IPS-18a (cell line): ENCODE results near the gene SST.
"Not testable (repeated sequence)": the region's sequence is repeated elsewhere in the genome, so short reads cannot be mapped to it uniquely, and the experiment has no call there.

Experiments
- H3K27ac ChIP-seq: one replicate; pipeline ENCODE4 v1.5.1; 2013; ENCODE audit warnings: low read length
- H3K27me3 ChIP-seq: one replicate; pipeline ENCODE4 v1.6.1; 2013; ENCODE audit warnings: mild to moderate bottlenecking, low read length; ENCODE audit not compliant: control insufficient read depth, insufficient read depth
- H3K36me3 ChIP-seq: one replicate; pipeline ENCODE4 v1.6.1; 2013; ENCODE audit warnings: low read depth, low read length; ENCODE audit not compliant: control insufficient read depth
- H3K4me1 ChIP-seq: one replicate; pipeline ENCODE4 v1.6.1; 2013; ENCODE audit warnings: low read depth, low read length; ENCODE audit not compliant: control insufficient read depth
- H3K4me3 ChIP-seq: one replicate; pipeline ENCODE4 v1.5.1; 2013; ENCODE audit warnings: low read length
- H3K9ac ChIP-seq: one replicate; pipeline ENCODE4 v1.6.1; 2013; ENCODE audit warnings: mild to moderate bottlenecking, low read length, moderate library complexity
- H3K9me3 ChIP-seq: one replicate; pipeline ENCODE4 v1.6.1; 2013; ENCODE audit warnings: low read depth, low read length; ENCODE audit not compliant: control insufficient read depth

The SST gene

DNA sequence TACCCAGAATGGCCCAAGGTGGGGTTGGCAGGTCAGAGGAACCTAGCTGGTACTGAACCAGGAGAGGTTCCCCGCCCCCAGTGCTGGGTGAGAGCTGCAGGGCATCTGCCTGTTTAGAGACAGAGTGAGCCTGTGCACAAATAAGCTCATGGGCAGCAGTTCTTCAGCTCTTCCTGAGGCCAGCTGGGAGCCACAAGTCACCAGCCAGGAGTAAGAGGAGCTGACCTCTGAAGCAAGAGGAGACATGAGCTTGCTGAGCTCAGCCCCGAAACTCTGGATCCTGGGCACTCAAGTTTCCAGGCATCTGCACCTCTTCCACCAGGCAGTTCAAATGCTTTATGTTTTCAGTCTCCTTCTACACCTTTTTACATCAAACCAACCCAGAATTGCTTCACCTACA, 30.1 kb upstream of the SST start:
- Histone ChIP-seq H3K4me3 (no peak overlapping the region), H3K4me1 (no peaks in the 10 kb centered on the region), H3K27me3 (no peaks in the 10 kb centered on the region), H3K9ac (no peak overlapping the region), H3K9me3 (no peaks in the 10 kb centered on the region), H3K36me3 (no peaks in the 10 kb centered on the region), H3K27ac (no peak overlapping the region)

GRCh38 chr3:187698499-187699399, 28.6 kb upstream of the SST start:
- Histone ChIP-seq H3K4me3 (no peak overlapping the region), H3K27ac (no peak overlapping the region), H3K9me3 (no peaks in the 10 kb centered on the region), H3K27me3 (no peaks in the 10 kb centered on the region), H3K4me1 (no peaks in the 10 kb centered on the region), H3K9ac (no peak overlapping the region), H3K36me3 (no peaks in the 10 kb centered on the region)

DNA sequence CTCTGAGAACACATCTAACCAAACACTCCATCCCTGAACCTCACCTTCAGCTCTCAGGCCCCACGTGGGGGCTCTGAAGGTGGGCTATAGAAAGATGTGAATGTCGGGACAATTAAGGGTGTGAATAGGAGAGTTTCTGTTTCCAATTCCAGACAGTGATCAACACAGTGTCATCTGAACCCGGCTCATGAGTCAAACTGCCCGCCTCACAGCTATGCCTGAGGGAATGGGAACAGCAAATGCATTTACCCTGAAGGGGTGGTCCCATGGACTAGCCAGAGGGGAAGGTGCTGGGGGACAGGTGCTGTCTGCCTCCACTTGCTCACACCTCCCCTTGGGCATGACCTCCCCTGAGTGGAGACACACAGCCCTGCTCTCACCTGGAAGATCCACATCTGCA, 25.8 kb upstream of the SST start:
- no peak overlapping the region for H3K9ac ChIP-seq
- H3K27me3 ChIP-seq: no peaks in the 10 kb centered on the region
- H3K27ac ChIP-seq: no peak overlapping the region
- H3K36me3 ChIP-seq: no peaks in the 10 kb centered on the region
- no peak overlapping the region for H3K4me3 ChIP-seq
- H3K4me1 ChIP-seq: no peaks in the 10 kb centered on the region
- no peaks in the 10 kb centered on the region for H3K9me3 ChIP-seq

DNA sequence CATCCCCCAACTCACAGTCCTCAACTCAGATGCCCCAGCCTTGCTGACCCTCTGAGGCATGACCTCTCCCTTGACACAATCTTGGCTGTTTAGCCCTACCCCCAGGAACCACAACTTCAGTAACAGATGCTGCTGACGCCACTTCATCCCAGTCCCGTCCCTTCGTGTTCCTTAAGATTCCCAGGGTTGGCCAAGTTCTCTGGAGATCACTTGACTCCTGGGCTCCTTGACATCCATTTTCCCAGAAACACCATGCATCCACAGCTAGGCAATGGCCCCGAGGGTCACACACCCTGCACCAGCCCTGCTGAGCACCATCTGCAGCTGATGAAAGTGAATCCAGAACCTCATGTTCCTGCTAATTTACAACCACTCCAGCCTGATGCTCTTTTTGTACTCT, 25.3 kb upstream of the SST start:
- Histone ChIP-seq H3K27ac (no peak overlapping the region), H3K9me3 (no peaks in the 10 kb centered on the region), H3K27me3 (no peaks in the 10 kb centered on the region), H3K9ac (no peak overlapping the region), H3K4me1 (no peaks in the 10 kb centered on the region), H3K4me3 (no peak overlapping the region), H3K36me3 (no peaks in the 10 kb centered on the region)

- Histone ChIP-seq H3K9me3 (no peaks in the 10 kb centered on the region), H3K9ac (no peak overlapping the region), H3K36me3 (no peaks in the 10 kb centered on the region), H3K27ac (no peak overlapping the region), H3K4me3 (no peak overlapping the region), H3K4me1 (no peaks in the 10 kb centered on the region), H3K27me3 (no peaks in the 10 kb centered on the region)
These were observed 24.6 kb upstream of the SST start for GRCh38 chr3:187694801-187695200.

GRCh38 chr3:187693431-187693830, 23.2 kb upstream of the SST start:
- no peaks in the 10 kb centered on the region for H3K4me1 ChIP-seq
- no peak overlapping the region for H3K27ac ChIP-seq
- H3K27me3 ChIP-seq: no peaks in the 10 kb centered on the region
- no peaks in the 10 kb centered on the region for H3K9me3 ChIP-seq
- no peak overlapping the region for H3K4me3 ChIP-seq
- no peak overlapping the region for H3K9ac ChIP-seq
- no peaks in the 10 kb centered on the region for H3K36me3 ChIP-seq

DNA sequence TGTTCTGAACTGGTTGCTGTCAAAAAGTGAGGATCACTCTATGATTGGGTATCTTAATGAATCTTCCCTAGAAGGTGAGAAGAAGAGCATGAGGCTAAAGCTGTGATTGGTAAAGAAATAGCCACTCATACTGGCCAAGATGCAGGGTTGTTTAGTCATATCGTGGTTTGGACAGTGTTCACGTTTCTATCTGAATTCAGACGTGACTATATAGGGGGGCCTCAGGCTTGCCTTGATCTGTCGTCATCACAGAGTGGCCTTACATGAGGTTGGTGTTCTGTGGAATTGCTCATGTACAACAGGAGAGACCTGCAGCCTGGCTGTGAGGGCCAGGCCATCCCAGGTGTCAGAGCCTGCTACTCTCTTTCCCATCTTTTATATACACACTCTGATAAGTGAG, 19.8 kb upstream of the SST start:
- Histone ChIP-seq H3K9me3 (peaks cover 7% of the 10 kb centered on the region), H3K4me3 (no peak overlapping the region), H3K27me3 (no peaks in the 10 kb centered on the region), H3K9ac (no peak overlapping the region), H3K27ac (no peak overlapping the region), H3K4me1 (no peaks in the 10 kb centered on the region), H3K36me3 (no peaks in the 10 kb centered on the region)

DNA sequence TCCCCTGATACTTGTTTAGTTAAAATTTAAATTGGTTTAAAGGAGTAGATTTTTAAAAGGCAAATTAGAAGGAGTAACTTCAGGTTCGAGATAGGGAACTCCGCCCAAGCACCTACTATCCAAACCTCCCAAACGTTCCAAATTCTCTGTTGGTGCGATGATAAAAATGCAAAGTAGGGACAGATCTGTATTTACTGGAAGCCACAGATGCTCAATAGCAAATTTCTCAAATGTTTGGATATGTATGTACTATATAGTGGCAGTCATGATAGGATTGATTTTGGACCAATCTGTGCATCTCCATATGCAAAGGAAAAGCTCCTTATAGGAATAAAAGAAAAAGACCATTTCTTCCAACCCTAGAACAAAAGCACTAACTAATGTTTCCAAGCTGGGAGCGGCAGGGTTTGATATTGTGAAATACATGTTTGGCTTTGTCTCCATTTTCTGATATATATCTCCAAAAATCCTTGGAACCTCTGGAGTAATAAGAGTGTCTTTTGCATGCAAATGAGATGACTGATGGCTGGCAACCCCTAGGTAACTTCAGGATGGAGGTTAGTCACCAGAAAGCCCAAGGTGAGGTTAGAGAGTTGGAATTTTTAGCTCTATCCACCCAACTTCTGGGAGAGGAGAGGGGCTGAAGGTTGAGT, 16.6 kb upstream of the SST start:
- no peak overlapping the region for H3K9ac ChIP-seq
- H3K4me3 ChIP-seq: no peak overlapping the region
- H3K36me3 ChIP-seq: no peaks in the 10 kb centered on the region
- peaks cover 7% of the 10 kb centered on the region for H3K9me3 ChIP-seq
- H3K27ac ChIP-seq: no peak overlapping the region
- H3K4me1 ChIP-seq: no peaks in the 10 kb centered on the region
- no peaks in the 10 kb centered on the region for H3K27me3 ChIP-seq

DNA sequence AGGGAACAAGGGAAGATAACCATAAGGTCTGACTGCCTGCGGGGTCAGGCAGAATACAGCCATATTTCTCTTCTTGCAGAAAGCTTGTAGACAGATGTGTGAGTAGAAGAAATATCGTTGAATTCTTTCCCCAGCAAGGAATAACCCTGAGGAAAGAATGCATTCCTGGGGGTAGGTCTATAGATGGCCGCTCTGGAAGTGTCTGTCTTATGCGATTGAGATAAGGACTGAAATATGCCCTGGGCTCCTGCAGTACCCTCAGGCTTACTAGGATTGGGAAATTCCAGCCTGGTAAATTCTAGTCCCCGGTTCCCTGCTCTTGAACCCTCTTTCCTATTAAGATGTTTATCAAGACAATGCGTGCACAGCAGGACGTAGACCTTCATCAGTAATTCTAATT, 15.8 kb upstream of the SST start:
- H3K4me3 ChIP-seq: no peak overlapping the region
- H3K27ac ChIP-seq: no peak overlapping the region
- H3K36me3 ChIP-seq: no peaks in the 10 kb centered on the region
- H3K4me1 ChIP-seq: no peaks in the 10 kb centered on the region
- H3K9me3 ChIP-seq: peaks cover 7% of the 10 kb centered on the region
- no peaks in the 10 kb centered on the region for H3K27me3 ChIP-seq
- no peak overlapping the region for H3K9ac ChIP-seq

DNA sequence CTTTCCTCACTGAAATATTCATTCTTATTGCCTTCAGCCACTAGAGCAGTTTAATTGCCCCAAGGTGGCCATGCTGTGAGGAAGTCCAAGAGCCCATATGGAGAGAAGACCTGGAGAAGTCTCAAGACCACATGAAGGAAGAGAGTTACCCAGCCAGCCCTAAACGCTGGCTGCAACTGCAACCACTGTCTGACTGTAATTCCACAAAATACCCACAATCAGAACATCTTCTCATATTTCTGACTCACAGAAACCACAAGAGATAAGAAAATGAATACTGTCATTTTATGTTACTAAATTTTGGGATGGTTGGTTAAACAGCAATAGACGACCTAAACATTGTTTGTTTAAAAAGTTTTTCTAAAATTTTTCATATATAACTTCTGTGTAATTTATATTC, 14.7 kb upstream of the SST start:
- no peaks in the 10 kb centered on the region for H3K36me3 ChIP-seq
- no peak overlapping the region for H3K27ac ChIP-seq
- H3K4me1 ChIP-seq: no peaks in the 10 kb centered on the region
- no peaks in the 10 kb centered on the region for H3K27me3 ChIP-seq
- no peak overlapping the region for H3K4me3 ChIP-seq
- no peak overlapping the region for H3K9ac ChIP-seq
- peaks cover 7% of the 10 kb centered on the region for H3K9me3 ChIP-seq

GRCh38 chr3:187684444-187684843, 14.2 kb upstream of the SST start:
- H3K36me3 ChIP-seq: no peaks in the 10 kb centered on the region
- no peak overlapping the region for H3K9ac ChIP-seq
- no peak overlapping the region for H3K27ac ChIP-seq
- no peak overlapping the region for H3K4me3 ChIP-seq
- peaks cover 7% of the 10 kb centered on the region for H3K9me3 ChIP-seq
- H3K4me1 ChIP-seq: peaks cover 1% of the 10 kb centered on the region
- H3K27me3 ChIP-seq: no peaks in the 10 kb centered on the region

GRCh38 chr3:187681756-187682155, 11.6 kb upstream of the SST start:
- not testable (repeated sequence) for H3K36me3 ChIP-seq, H3K27ac ChIP-seq, H3K9ac ChIP-seq, H3K9me3 ChIP-seq, H3K4me3 ChIP-seq, H3K4me1 ChIP-seq, H3K27me3 ChIP-seq
